Measurements from ENCODE around the gene ANGPTL2. TPM values are rescaled to one million over a fixed set of nuclear protein-coding genes. Genes with fewer than 3 reads are reported as not detected.

ANGPTL2 gene
- total RNA-seq, 2 experiments from 2014 or later = not detected

GRCh38 chr9:127084076-127085039, 38.1 kb downstream of the ANGPTL2 start:
- POLR2A ChIA-PET = no interaction called here
- Histone ChIP-seq H4K20me1 (ENCODE audit: insufficient read depth, low read length) (no peaks in the 10 kb centered on the region), H3K4me1 (ENCODE audit: insufficient read depth, low read length, poor library complexity, severe bottlenecking) (no peaks in the 10 kb centered on the region), H2AFZ (ENCODE audit: low read length) (no peak overlapping the region), H3K4me2 (ENCODE audit: low read length) (no peak overlapping the region), H3K27ac (ENCODE audit: low read depth, low read length, poor library complexity, severe bottlenecking) (no peak overlapping the region), H3K9me3 (ENCODE audit: low read length) (no peaks in the 10 kb centered on the region), H3K36me3 (ENCODE audit: insufficient read depth, low read length) (no peaks in the 10 kb centered on the region), H3K4me3 (ENCODE audit: low read depth, low read length, poor library complexity, severe bottlenecking) (no peak overlapping the region), H3K79me2 (ENCODE audit: insufficient read depth, low read depth, low read length) (no peaks in the 10 kb centered on the region), H3K9me2 (ENCODE audit: insufficient read depth, low read length) (no peaks in the 10 kb centered on the region)
- CTCF ChIA-PET (ENCODE audit: unreplicated experiment) = no interaction called here
- no TSS peak for BruUV-seq (replicated peaks)
- intact Hi-C loops (cut with micrococcal nuclease; ENCODE audit: unreplicated experiment) = no loop called here
- no peak for DNase-seq (ENCODE audit: low spot score)
- TF ChIP-seq, protein P1, sequence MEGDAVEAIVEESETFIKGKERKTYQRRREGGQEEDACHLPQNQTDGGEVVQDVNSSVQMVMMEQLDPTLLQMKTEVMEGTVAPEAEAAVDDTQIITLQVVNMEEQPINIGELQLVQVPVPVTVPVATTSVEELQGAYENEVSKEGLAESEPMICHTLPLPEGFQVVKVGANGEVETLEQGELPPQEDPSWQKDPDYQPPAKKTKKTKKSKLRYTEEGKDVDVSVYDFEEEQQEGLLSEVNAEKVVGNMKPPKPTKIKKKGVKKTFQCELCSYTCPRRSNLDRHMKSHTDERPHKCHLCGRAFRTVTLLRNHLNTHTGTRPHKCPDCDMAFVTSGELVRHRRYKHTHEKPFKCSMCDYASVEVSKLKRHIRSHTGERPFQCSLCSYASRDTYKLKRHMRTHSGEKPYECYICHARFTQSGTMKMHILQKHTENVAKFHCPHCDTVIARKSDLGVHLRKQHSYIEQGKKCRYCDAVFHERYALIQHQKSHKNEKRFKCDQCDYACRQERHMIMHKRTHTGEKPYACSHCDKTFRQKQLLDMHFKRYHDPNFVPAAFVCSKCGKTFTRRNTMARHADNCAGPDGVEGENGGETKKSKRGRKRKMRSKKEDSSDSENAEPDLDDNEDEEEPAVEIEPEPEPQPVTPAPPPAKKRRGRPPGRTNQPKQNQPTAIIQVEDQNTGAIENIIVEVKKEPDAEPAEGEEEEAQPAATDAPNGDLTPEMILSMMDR (conservative IDR thresholded peaks at IDR 0.05; ENCODE audit: low read length) = no peak

DNA sequence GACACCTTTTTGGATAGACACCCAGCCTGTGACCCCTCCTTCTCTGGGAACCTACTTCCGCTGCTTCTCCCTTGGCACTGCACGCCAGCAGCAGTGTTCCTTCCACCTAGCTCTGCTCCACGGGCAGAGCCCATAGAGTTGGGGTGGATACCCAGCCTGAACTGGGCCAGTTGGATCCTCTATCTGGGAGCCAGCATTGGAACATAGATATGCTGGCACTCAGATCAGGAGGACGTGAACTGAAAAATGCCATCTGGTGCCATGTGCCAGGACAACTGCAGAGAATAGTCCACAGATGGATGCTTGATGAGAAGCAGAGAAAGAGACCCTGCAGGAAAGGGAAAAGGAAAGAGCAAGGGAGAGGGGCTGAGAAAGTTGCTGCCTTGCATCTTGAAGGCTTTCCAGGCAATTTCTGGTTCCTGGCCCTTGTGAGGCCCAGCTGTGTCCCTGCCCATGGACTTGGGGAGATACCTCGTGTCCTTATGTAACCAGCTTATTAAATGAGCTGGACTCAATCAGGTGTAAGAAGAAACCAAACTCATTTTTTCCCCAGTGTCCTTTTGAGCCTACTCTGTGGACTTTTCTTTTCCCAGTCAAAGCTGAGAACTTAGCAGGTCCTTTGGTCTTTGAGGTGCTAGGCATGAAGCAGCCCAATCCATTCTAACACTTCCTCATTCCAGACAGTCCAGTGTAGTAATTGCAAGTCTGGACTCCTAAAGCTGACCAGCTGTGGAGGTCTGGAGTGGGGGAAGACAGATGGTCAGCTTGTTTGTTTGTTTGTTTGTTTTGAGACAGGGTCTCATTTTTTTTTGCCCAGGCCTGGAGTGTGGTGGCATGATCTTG, 39.1 kb downstream of the ANGPTL2 start:
- no peaks in the 10 kb centered on the region for H3K36me3 ChIP-seq (ENCODE audit: insufficient read depth, low read length)
- H3K4me2 ChIP-seq (ENCODE audit: low read length) = no peak overlapping the region
- H4K20me1 ChIP-seq (ENCODE audit: insufficient read depth, low read length) = no peaks in the 10 kb centered on the region
- no peak overlapping the region for H2AFZ ChIP-seq (ENCODE audit: low read length)
- H3K27ac ChIP-seq (ENCODE audit: low read depth, low read length, poor library complexity, severe bottlenecking) = no peak overlapping the region
- BruUV-seq (replicated peaks) = no TSS peak
- H3K4me1 ChIP-seq (ENCODE audit: insufficient read depth, low read length, poor library complexity, severe bottlenecking) = no peaks in the 10 kb centered on the region
- POLR2A ChIA-PET = interaction anchor here (0.6 kb wide), 1 partner anchor 15 kb away, joined by 3 read pairs; no protein-coding TSS in a partner anchor
- DNase-seq (ENCODE audit: low spot score) = no peak
- no peaks in the 10 kb centered on the region for H3K79me2 ChIP-seq (ENCODE audit: insufficient read depth, low read depth, low read length)
- no peak overlapping the region for H3K4me3 ChIP-seq (ENCODE audit: low read depth, low read length, poor library complexity, severe bottlenecking)
- intact Hi-C loops (cut with micrococcal nuclease; ENCODE audit: unreplicated experiment) = no loop called here
- CTCF ChIA-PET (ENCODE audit: unreplicated experiment) = no interaction called here
- no peak for TF ChIP-seq EZH2phosphoT487 (IDR thresholded peaks at IDR 0.05; ENCODE audit: borderline replicate concordance, low read depth, low read length)
- TF ChIP-seq, protein P1 (conservative IDR thresholded peaks at IDR 0.05; ENCODE audit: low read length) = no peak
- H3K9me2 ChIP-seq (ENCODE audit: insufficient read depth, low read length) = no peaks in the 10 kb centered on the region
- H3K9me3 ChIP-seq (ENCODE audit: low read length) = no peaks in the 10 kb centered on the region
